ENCODE measurements around the gene SLC40A1. TPM values are rescaled to one million over a fixed set of nuclear protein-coding genes. Genes with fewer than 3 reads are reported as not detected.

Gene SLC40A1
- total RNA-seq, 4 donors from 2014 or later: 87.1 to 252 (median 176) TPM

DNA sequence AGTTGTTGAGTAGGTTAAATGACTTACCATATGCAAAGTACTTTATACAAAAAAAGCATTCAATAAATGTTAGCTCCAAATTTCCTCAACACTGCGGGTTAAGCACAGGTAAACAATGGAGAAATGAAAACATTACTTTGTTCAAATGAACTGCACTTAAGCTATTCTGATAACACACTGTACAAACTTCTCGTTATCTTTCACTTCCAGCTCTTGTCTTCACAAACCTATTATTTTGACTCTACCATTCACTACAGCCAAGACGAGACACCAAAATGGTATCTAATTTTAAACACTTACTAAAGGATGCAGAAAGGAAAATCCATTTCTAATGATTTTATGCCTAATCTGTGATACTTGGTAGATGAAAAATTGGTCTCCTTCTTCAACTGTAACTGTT is 43.8 kb downstream of the SLC40A1 start:
- no peak for DNase-seq
- Histone ChIP-seq H3K4me1 (peaks cover 0 to 12% of the 10 kb centered on the region in 2 donors), H3K27me3 (no peaks in the 10 kb centered on the region), H3K27ac (no peak overlapping the region), H3K36me3 (no peaks in the 10 kb centered on the region), H3K4me3 (no peak overlapping the region), H3K9me3 (no peaks in the 10 kb centered on the region)
- TF ChIP-seq POLR2A (IDR thresholded peaks at IDR 0.05): no peak
- TF ChIP-seq, protein P1, sequence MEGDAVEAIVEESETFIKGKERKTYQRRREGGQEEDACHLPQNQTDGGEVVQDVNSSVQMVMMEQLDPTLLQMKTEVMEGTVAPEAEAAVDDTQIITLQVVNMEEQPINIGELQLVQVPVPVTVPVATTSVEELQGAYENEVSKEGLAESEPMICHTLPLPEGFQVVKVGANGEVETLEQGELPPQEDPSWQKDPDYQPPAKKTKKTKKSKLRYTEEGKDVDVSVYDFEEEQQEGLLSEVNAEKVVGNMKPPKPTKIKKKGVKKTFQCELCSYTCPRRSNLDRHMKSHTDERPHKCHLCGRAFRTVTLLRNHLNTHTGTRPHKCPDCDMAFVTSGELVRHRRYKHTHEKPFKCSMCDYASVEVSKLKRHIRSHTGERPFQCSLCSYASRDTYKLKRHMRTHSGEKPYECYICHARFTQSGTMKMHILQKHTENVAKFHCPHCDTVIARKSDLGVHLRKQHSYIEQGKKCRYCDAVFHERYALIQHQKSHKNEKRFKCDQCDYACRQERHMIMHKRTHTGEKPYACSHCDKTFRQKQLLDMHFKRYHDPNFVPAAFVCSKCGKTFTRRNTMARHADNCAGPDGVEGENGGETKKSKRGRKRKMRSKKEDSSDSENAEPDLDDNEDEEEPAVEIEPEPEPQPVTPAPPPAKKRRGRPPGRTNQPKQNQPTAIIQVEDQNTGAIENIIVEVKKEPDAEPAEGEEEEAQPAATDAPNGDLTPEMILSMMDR (IDR thresholded peaks at IDR 0.05): no peak
- intact Hi-C loops (cut with DNase I; ENCODE audit: low total_unique reads): no loop called here

DNA sequence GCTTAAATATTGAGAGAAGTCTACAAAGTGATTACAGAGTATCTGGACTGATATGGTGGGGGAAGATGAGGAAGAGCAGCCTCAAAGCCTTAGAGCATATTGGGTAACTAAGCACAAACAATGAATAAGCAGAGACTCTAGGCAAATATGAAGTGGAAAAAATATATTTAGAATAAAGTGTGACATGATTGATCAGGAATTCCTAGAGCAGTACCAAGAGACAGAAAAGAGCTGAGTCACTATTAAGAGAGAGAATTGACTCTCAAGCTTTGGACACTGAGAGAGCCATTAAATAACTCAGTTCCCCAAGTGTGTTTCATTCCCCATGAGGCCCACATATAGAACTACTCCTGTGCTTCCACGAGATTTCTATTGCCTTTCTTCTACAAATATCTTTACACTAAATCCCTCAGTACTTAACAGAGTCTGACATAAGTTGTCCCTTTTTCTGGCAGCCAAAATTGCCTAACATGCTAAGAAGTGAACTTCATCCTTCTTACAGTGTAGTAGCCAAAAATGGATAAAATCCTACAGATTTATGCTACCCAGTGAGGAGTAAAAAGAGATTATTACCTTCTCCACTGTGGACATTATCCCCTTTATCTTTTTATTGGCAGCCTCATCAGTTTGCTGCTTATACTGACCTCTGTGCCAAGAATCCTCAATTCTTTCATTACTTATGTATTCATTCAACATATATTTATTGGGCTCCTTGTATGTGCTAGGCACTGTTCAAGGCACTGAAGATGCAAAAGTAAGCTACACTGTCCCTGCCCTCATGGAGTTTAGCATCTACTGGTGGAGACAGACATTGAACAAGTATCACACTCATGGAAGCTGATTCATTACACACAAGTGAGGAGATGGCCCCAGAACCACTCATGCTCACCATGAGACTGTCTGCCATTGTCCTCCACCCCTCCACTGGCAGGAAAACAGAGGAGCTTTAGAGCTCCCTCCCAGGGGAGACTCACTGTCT is 45.4 kb downstream of the SLC40A1 start:
- Histone ChIP-seq H3K9me3 (no peaks in the 10 kb centered on the region), H3K27ac (peak overlapping the region; percentile 16 to 72), H3K4me3 (no peak overlapping the region), H3K4me1 (no peaks in the 10 kb centered on the region), H3K36me3 (no peaks in the 10 kb centered on the region), H3K27me3 (no peaks in the 10 kb centered on the region)
- no peak for TF ChIP-seq POLR2A (IDR thresholded peaks at IDR 0.05)
- intact Hi-C loops (cut with DNase I; ENCODE audit: low total_unique reads): no loop called here
- no peak for DNase-seq

DNA sequence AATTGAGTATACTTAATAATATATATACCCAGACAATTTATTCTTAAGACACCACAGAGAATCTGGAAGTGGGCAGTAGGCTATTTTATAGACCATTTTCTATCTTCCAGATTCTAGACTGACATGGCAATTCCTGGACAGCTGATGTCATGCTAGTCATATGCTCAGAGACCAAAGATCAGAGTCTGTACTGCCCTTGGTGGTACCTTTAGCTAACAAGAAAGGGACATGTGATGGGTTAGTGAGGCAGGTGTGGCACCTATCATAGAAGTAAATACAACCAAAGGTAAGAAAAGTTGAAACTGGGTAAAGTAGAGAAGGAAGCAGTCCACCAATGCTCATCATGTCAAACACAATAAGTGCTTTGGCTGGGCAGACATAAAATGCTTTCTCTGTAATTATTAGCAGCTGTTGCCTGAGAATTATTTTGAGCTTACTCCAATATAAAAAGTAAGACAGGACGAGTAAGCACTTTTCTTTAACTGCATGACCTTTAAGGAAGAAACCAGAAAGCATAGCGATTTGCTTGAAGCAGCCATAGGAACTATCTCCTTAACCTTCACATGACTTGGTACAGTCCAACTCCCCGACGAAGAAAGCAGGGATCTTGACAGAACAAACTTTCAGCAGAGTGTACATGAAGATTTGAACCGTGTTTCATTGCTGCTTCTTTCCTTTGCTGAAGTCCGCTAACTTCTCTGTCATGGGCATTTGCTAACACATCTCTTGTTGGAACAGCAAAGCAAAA is 47.1 kb downstream of the SLC40A1 start:
- Histone ChIP-seq H3K4me1 (no peaks in the 10 kb centered on the region), H3K36me3 (no peaks in the 10 kb centered on the region), H3K27me3 (no peaks in the 10 kb centered on the region), H3K27ac (peak overlapping the region; percentile 29 to 72), H3K9me3 (no peaks in the 10 kb centered on the region), H3K4me3 (no peak overlapping the region)
- no peak for TF ChIP-seq POLR2A (IDR thresholded peaks at IDR 0.05)
- TF ChIP-seq, protein P1 (IDR thresholded peaks at IDR 0.05): no peak
- no peak for DNase-seq
- intact Hi-C loops (cut with DNase I; ENCODE audit: low total_unique reads): no loop called here

DNA sequence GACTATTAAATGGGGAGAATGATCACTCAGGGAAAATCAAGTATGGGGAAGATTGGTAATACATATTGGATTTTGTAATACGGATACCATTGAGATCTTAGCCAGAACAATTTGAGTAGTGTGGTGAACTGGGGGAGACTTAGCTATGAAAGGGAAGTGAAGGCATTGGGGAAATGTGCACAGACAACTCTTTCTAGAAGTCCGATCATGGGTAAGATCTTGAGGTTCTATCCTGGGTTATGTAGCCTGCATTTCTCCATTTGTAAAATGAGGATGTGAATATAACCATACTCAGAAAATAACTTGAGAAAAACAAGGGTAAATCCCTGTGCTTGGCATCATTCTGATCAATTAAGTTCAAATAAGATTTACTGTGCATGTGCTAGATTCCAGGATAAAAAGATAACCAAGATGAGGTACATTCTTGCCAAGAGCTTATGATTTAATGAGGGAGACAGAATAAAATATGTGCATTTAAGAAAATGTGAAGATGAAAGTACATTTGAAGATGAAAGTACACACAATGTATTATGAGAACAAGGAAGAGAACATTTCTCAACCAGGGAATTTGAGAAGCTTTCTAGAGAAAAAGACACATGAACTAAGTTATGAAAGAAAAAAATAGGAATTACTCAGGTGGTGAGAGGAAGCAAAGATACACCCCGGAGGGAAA is 49.5 kb downstream of the SLC40A1 start:
- Histone ChIP-seq H3K4me1 (peaks cover 0 to 6% of the 10 kb centered on the region in 2 donors), H3K27ac (peak overlapping the region in 1 of 2 donors; percentile 35), H3K27me3 (no peaks in the 10 kb centered on the region), H3K4me3 (no peak overlapping the region), H3K9me3 (no peaks in the 10 kb centered on the region), H3K36me3 (no peaks in the 10 kb centered on the region)
- TF ChIP-seq, protein P1 (IDR thresholded peaks at IDR 0.05): no peak
- TF ChIP-seq POLR2A (IDR thresholded peaks at IDR 0.05): no peak
- intact Hi-C loops (cut with DNase I; ENCODE audit: low total_unique reads): no loop called here
- no peak for DNase-seq

DNA sequence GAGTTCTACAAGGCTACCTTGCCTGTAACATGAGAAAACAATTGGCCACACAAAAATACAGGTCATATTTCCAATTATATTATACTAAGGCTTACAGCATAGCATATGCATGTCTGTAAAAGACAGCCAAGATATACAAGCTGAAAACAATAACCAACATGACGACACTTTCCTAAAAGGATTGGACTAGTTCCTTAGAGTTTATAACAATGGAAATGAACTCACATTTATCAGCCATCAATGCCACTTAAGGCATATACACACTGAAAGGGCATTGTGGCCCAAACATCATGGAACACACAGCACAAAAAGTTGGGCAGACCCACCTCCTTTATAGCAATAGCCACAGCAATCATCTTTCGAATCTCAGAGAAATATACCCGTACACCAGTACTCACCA is 52.0 kb downstream of the SLC40A1 start:
- Histone ChIP-seq H3K27ac (peak overlapping the region in 1 of 2 donors; percentile 98), H3K4me1 (peaks cover 6 to 7% of the 10 kb centered on the region in 2 donors), H3K9me3 (no peaks in the 10 kb centered on the region), H3K36me3 (no peaks in the 10 kb centered on the region), H3K27me3 (no peaks in the 10 kb centered on the region), H3K4me3 (no peak overlapping the region)
- TF ChIP-seq, protein P1 (IDR thresholded peaks at IDR 0.05): no peak
- TF ChIP-seq POLR2A (IDR thresholded peaks at IDR 0.05): no peak
- DNase-seq: no peak
- intact Hi-C loops (cut with DNase I; ENCODE audit: low total_unique reads): no loop called here

Measured in uterus (tissue), 4 donors.